DND-41 (cell line): ENCODE results near the gene SURF2.

Experiments
- EZH2 ChIP-seq: IDR thresholded peaks from 3 replicates; pipeline ENCODE4 v1.6.1; 2012; ENCODE audit warnings: borderline replicate concordance, low read depth, mild to moderate bottlenecking, moderate library complexity, low read length, inconsistent platforms; ENCODE audit not compliant: severe bottlenecking
- TF ChIP-seq, protein P1 (sequence below): IDR thresholded peaks from 2 replicates; pipeline ENCODE4 v1.5.1; 2012; ENCODE audit warnings: borderline replicate concordance, low read length, moderate library complexity, mild to moderate bottlenecking; ENCODE audit not compliant: poor library complexity, severe bottlenecking; ENCODE audit errors: extremely low read depth

- TF ChIP-seq, protein P1, sequence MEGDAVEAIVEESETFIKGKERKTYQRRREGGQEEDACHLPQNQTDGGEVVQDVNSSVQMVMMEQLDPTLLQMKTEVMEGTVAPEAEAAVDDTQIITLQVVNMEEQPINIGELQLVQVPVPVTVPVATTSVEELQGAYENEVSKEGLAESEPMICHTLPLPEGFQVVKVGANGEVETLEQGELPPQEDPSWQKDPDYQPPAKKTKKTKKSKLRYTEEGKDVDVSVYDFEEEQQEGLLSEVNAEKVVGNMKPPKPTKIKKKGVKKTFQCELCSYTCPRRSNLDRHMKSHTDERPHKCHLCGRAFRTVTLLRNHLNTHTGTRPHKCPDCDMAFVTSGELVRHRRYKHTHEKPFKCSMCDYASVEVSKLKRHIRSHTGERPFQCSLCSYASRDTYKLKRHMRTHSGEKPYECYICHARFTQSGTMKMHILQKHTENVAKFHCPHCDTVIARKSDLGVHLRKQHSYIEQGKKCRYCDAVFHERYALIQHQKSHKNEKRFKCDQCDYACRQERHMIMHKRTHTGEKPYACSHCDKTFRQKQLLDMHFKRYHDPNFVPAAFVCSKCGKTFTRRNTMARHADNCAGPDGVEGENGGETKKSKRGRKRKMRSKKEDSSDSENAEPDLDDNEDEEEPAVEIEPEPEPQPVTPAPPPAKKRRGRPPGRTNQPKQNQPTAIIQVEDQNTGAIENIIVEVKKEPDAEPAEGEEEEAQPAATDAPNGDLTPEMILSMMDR: no peak
- no peak for TF ChIP-seq EZH2
Observed at GRCh38 chr9:133331641-133332380, 24.5 kb upstream of the SURF2 start.
